GM18951 (cell line): ENCODE measurements around the gene ITPK1.

Experiments used
- POLR2A ChIP-seq: IDR thresholded peaks from 4 replicates; pipeline ENCODE4 v1.6.1; 2011; ENCODE audit warnings: mild to moderate bottlenecking; ENCODE audit not compliant: insufficient read length, insufficient read depth; ENCODE audit errors: extremely low read depth
- in situ Hi-C: fragments of 300-500 bp; cut with MboI; formaldehyde crosslinking; loops from one replicate; pipeline ENCODE4 v1.12.0; 2022; ENCODE audit warnings: low sequenced_read_pairs, mixed read lengths, inconsistent platforms; ENCODE audit not compliant: unreplicated experiment

Gene ITPK1

GRCh38 chr14:93051600-93052546, 63.9 kb downstream of the ITPK1 start:
- in situ Hi-C loops: no loop called here

GRCh38 chr14:93050761-93051160, 65.0 kb downstream of the ITPK1 start:
- in situ Hi-C loops: no loop called here

More at GRCh38 chr14:93051600-93052546, 63.9 kb downstream of the ITPK1 start:
- no peak for TF ChIP-seq POLR2A

GRCh38 chr14:93049867-93050331, 65.8 kb downstream of the ITPK1 start:
- in situ Hi-C loops: no loop called here

More at GRCh38 chr14:93050761-93051160, 65.0 kb downstream of the ITPK1 start:
- TF ChIP-seq POLR2A: no peak

GRCh38 chr14:93049315-93049714, 66.4 kb downstream of the ITPK1 start:
- in situ Hi-C loops: no loop called here
- TF ChIP-seq POLR2A: no peak

More at GRCh38 chr14:93049867-93050331, 65.8 kb downstream of the ITPK1 start:
- TF ChIP-seq POLR2A: no peak

GRCh38 chr14:93048843-93049242, 66.9 kb downstream of the ITPK1 start:
- in situ Hi-C loops: no loop called here
- TF ChIP-seq POLR2A: no peak

GRCh38 chr14:93047661-93048060, 68.1 kb downstream of the ITPK1 start:
- TF ChIP-seq POLR2A: no peak
- in situ Hi-C loops: no loop called here

- in situ Hi-C loops: no loop called here
- TF ChIP-seq POLR2A: no peak
Observed at GRCh38 chr14:93047157-93047556, 68.6 kb downstream of the ITPK1 start.

GRCh38 chr14:93046705-93047050, 69.0 kb downstream of the ITPK1 start:
- in situ Hi-C loops: no loop called here

GRCh38 chr14:93045965-93046704, 69.6 kb downstream of the ITPK1 start:
- TF ChIP-seq POLR2A: no peak
- in situ Hi-C loops: no loop called here

More at GRCh38 chr14:93046705-93047050, 69.0 kb downstream of the ITPK1 start:
- no peak for TF ChIP-seq POLR2A

GRCh38 chr14:93045211-93045674, 70.5 kb downstream of the ITPK1 start:
- TF ChIP-seq POLR2A: no peak
- in situ Hi-C loops: no loop called here

- TF ChIP-seq POLR2A: no peak
- in situ Hi-C loops: no loop called here
Observed at GRCh38 chr14:93044556-93044955, 71.2 kb downstream of the ITPK1 start.

GRCh38 chr14:93044121-93044520, 71.6 kb downstream of the ITPK1 start:
- TF ChIP-seq POLR2A: no peak
- in situ Hi-C loops: no loop called here
